ENCODE data around the gene AHCYL1. TPM values are rescaled to one million over a fixed set of nuclear protein-coding genes. Genes with fewer than 3 reads are reported as not detected.

Gene AHCYL1
- total and polyA plus RNA-seq, 2 donors (not counting 3 experiments of a cell fraction or from before 2014, with no cell fraction given), result 49.2 to 74.2 TPM

DNA sequence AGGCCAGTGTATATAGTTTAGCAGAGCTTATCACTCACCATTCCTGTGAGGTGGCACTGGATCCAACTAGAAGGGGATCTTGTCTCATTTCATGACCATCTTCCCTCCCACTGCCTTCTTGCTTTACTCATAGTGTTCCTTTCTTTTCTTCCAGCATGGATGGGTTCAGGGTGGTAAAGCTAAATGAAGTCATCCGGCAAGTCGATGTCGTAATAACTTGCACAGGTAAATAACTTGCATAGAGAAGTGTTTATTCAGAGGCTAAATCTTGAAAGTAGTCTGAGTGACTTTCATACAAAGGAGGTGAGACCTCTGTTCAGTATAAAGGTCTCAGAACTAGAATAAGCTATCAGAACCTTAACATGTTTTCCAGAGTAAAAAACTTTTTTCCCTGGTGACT is 33.2 kb downstream of the AHCYL1 start:
- dilution Hi-C loops (cut with MboI; ENCODE audit: extremely low pct_ligation_motif_present, low sequenced_read_pairs) (loop anchor here (25.0 kb wide), 1 partner anchor 230 kb away; no protein-coding TSS in a partner anchor), intact Hi-C loops (cut with micrococcal nuclease) (no loop called here)
- Histone ChIP-seq H3K9ac (replicated peaks; ENCODE audit: extremely low read depth, insufficient read depth, low read length) (no peak overlapping the region), H3K36me3 (ENCODE audit: control insufficient read depth in 2 of 2, extremely low read depth in 1 of 2, insufficient read depth in 2 of 2, low read length in 2 of 2) (peaks cover 37 to 41% of the 10 kb centered on the region in 2 experiments), H3K9me1 (replicated peaks; ENCODE audit: control insufficient read depth, extremely low read depth, insufficient read depth, low read length) (no peaks in the 10 kb centered on the region), H3K79me2 (ENCODE audit: control insufficient read depth, insufficient read depth, low read length) (no peaks in the 10 kb centered on the region), H3K27me3 (ENCODE audit: control insufficient read depth in 2 of 2, insufficient read depth in 2 of 2, low read length in 2 of 2) (no peaks in the 10 kb centered on the region), H3K4me1 (ENCODE audit: control insufficient read depth, extremely low read depth, insufficient read depth, low read length) (no peaks in the 10 kb centered on the region), H3K27ac (ENCODE audit: insufficient read depth, low read depth, low read length) (no peak overlapping the region), H3K4me2 (ENCODE audit: insufficient read depth, low read length) (no peak overlapping the region), H4K20me1 (replicated peaks; ENCODE audit: control insufficient read depth, extremely low read depth, insufficient read depth, low read length) (no peaks in the 10 kb centered on the region), H2AFZ (ENCODE audit: low read depth, low read length) (no peak overlapping the region), H3K4me3 (replicated peaks in 1 of 3; ENCODE audit: insufficient read depth in 1 of 3, low read depth in 1 of 3, low read length in 3 of 3) (no peak overlapping the region), H3K9me3 (replicated peaks; ENCODE audit: control insufficient read depth, insufficient read depth, low read length) (no peaks in the 10 kb centered on the region)
- ChIA-PET POLR2A (no interaction called here), CTCF (interaction anchor here (0.5 to 2.2 kb wide), 4 partner anchors 10 to 243 kb away, joined by 3 to 8 read pairs (median 6); no protein-coding TSS in a partner anchor)
- no peak for FAIRE-seq
- BruUV-seq (replicated peaks), result no TSS peak
- no peak for TF ChIP-seq FOS (IDR thresholded peaks at IDR 0.05; ENCODE audit: borderline replicate concordance, insufficient read depth, low read length)
- TF ChIP-seq GATA2 (IDR thresholded peaks at IDR 0.05; ENCODE audit: insufficient read depth, insufficient read length, low read depth, low read length), result no peak
- TF ChIP-seq POLR2AphosphoS5 (IDR thresholded peaks at IDR 0.05; ENCODE audit: insufficient read depth, low read depth, low read length), result no peak
- TF ChIP-seq, protein P1, sequence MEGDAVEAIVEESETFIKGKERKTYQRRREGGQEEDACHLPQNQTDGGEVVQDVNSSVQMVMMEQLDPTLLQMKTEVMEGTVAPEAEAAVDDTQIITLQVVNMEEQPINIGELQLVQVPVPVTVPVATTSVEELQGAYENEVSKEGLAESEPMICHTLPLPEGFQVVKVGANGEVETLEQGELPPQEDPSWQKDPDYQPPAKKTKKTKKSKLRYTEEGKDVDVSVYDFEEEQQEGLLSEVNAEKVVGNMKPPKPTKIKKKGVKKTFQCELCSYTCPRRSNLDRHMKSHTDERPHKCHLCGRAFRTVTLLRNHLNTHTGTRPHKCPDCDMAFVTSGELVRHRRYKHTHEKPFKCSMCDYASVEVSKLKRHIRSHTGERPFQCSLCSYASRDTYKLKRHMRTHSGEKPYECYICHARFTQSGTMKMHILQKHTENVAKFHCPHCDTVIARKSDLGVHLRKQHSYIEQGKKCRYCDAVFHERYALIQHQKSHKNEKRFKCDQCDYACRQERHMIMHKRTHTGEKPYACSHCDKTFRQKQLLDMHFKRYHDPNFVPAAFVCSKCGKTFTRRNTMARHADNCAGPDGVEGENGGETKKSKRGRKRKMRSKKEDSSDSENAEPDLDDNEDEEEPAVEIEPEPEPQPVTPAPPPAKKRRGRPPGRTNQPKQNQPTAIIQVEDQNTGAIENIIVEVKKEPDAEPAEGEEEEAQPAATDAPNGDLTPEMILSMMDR (IDR thresholded peaks at IDR 0.05; ENCODE audit: extremely low read depth in 1 of 2, insufficient read depth in 1 of 2, low read depth in 1 of 2, low read length in 2 of 2), result no peak
- no peak for TF ChIP-seq JUN (IDR thresholded peaks at IDR 0.05; ENCODE audit: borderline replicate concordance, insufficient read depth, insufficient read length, low read depth)
- no peak for TF ChIP-seq POLR2A (IDR thresholded peaks at IDR 0.05; ENCODE audit: low read depth, low read length)
- TF ChIP-seq EZH2 (IDR thresholded peaks at IDR 0.05; ENCODE audit: borderline replicate concordance, low read depth, low read length, severe bottlenecking), result no peak
- TF ChIP-seq MYC (IDR thresholded peaks at IDR 0.05; ENCODE audit: low read depth, low read length), result no peak
- TF ChIP-seq, protein P2, sequence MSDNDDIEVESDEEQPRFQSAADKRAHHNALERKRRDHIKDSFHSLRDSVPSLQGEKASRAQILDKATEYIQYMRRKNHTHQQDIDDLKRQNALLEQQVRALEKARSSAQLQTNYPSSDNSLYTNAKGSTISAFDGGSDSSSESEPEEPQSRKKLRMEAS (IDR thresholded peaks at IDR 0.05; ENCODE audit: insufficient read depth, insufficient read length), result no peak
- no peak for DNase-seq (ENCODE audit: low read depth, low spot score)
